Stimulated activated CD8-positive, alpha-beta memory T cell treated with anti-CD3 and anti-CD28 coated beads, Interleukin-4, amount 100 ng/mL, for 4 hours (primary cell): ENCODE results near the gene PDE1A.

Source experiments
- DNase-seq, 2 donors: peaks; one replicate each; pipeline ENCODE4 v3.0.0-alpha.2; 2020; ENCODE audit warnings: low read depth in 2 of 2, low spot score in 1 of 2

The PDE1A gene

DNA sequence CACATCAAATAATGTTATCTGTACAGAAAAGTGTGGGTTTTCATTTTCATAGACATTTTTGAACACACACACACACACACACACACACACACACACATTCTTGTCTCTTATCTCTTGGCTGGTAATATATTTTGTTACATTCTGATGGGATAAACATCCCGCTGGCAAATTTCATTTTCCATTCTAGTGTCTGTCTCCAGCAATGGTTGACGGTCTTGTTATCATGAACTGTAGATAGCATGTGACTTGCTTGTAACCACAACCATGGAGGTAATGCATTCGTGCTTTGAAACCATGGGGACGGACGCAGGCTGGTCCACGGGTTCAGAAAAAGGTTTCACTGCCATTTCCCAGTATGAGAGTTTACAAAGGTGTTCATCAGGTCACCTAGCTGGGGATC lies 284.8 kb downstream of the PDE1A start:
- DNase-seq = no peak

DNA sequence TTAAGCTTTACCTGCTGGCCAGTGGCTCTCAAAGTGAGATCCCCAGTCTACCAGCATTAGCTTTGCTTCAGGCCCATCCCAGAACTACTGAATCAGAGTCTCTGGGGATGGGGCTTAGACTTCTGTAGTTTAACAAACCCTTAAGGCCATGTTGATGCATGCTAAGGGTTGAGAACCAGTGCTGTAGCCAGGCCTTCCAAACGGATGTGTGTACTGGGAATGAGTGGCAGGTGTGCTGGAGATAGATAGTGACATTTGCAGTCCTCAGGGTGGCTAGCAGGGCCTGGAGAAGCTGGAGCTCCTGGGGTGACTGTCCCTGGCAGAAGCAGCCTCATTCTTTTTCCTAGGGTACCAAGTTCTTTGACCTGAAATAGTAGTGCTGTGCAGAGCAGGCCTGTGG lies 292.6 kb downstream of the PDE1A start:
- no peak for DNase-seq

GRCh38 chr2:182133195-182133891 lies 293.5 kb downstream of the PDE1A start:
- DNase-seq = no peak

GRCh38 chr2:182132605-182133004 lies 294.2 kb downstream of the PDE1A start:
- no peak for DNase-seq

GRCh38 chr2:182128821-182129707 lies 297.8 kb downstream of the PDE1A start:
- DNase-seq = no peak

DNA sequence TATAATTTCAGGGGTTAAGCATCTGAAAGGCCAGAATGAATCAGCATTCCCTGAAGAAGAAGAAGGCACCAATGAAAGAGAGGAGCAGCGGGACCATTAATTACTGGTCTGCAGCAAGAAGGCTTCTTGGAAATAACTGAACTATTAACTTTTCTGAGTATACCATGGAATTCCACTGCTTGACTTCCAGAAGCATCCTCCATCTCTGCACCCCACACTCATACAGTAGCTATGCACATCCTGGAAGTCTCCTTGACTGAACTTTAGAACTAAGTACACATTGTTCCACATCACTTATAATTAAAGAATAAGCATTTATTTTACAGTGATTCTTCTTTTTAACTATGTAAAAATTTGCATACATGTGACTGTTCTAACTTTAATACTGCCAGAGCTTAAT lies 309.6 kb downstream of the PDE1A start:
- DNase-seq = no peak

GRCh38 chr2:182116774-182117173 lies 310.1 kb downstream of the PDE1A start:
- DNase-seq = no peak

DNA sequence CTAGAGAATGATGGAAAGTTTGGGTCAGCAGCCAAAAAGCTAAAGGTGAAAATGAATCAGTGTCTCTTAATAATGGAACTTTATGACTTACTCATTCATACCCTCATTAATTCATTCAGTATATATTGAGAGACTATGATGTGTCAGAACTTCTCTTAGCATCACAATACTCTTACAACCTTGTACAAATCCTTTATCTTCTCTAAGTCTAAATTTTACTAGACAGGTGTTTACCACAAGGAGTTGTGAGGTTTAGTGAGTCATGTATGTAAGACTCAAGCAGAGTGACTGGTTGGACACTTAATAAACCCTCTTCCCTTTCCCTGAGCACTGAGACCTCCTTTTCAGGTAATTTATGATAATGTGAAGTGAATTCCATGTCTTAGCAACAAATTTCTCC lies 311.6 kb downstream of the PDE1A start:
- no peak for DNase-seq

DNA sequence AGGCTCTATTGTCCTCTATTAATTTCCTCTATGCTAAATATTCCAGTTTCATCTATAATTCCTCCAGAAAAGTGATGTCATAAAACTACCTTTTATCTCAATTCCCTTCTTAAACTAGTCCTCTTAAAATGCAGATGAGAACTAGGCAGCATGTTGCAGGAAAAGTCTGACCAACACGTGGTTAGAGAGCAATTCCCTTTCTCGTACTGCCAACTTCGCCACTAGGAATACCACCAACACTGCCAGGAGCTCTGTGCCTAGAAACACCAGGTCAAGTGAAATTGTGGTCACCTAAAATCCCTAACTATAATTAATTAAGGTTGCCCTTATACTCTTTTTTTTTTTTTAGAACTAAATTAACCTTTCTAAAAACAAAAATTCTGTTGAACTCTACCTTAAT lies 313.5 kb downstream of the PDE1A start:
- DNase-seq = no peak

- no peak for DNase-seq
Measured at GRCh38 chr2:182110347-182110746, 316.5 kb downstream of the PDE1A start.

- DNase-seq = no peak
Measured at GRCh38 chr2:182103526-182103925, 323.3 kb downstream of the PDE1A start.

DNA sequence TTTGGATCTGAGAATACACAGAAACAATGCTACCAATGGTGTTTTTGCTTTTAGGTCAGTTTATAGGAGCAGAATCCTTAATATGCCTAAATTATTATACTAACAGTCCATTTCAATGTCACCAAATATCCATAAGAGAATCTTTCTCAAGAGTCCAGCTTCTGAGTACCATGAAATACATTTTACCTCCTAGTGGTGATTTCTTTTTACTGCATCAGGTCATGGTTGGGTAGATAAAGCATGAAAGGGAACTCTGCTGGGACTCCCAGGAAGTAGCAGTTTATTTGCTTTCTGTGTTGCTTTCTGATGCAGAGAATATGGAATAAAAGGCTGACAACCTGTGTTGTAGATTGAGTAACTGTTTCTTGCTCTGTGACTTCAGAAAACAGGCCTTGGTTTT lies 325.6 kb downstream of the PDE1A start:
- DNase-seq = no peak

- DNase-seq = no peak
Measured at GRCh38 chr2:182098648-182099047, 328.2 kb downstream of the PDE1A start.

DNA sequence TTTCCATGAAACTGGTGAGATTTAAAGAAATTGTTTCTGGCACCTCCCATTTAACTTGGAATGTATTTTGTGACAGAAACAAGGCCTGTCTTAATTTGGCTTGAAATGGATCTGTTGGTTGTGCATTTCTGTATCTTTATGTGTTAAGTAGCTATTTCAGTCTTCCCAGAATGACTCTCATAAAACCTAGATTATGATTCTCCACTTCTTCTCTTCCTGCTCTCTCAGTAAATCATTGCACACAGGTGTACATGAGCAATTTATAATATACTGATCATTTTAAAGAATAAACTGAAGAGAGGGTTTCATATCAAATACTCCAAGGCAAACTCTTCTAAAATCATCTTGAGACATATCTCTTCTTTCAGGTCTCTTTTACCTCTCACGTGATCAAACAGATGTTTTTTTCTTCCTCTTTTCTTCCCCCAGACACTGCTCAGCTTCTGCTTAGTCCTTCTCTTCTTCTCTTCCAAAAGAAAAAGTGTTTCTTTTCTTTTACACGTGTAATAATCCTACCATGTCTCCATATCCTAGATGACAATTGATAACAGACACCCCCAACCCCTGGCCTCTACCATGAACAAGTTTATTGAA lies 329.2 kb downstream of the PDE1A start:
- no peak for DNase-seq

GRCh38 chr2:182090486-182090885 lies 336.4 kb downstream of the PDE1A start:
- DNase-seq = no peak
